Prostate gland (tissue), 2 donors: ENCODE results near the gene NEK6.

ENCODE experiments used
- POLR2AphosphoS5 ChIP-seq: sonication (generic); formaldehyde crosslinking; IDR thresholded peaks from one replicate; pipeline ENCODE4 v1.6.1; 2017; ENCODE audit warnings: antibody characterized with exemption
- TF ChIP-seq, protein P1 (sequence below), 4 experiments: fragments of 200-600 bp in 2 of 4; fragments of 450-650 bp in 2 of 4; sonication (generic) in 2 of 4; IDR thresholded peaks; 1 replicate in 3 of 4; 2 replicates in 1 of 4; pipeline ENCODE4 v1.5.1; 2016 to 2019; ENCODE audit warnings: antibody characterized with exemption in 4 of 4, mild to moderate bottlenecking in 2 of 4, moderate library complexity in 2 of 4

- TF ChIP-seq, protein P1, sequence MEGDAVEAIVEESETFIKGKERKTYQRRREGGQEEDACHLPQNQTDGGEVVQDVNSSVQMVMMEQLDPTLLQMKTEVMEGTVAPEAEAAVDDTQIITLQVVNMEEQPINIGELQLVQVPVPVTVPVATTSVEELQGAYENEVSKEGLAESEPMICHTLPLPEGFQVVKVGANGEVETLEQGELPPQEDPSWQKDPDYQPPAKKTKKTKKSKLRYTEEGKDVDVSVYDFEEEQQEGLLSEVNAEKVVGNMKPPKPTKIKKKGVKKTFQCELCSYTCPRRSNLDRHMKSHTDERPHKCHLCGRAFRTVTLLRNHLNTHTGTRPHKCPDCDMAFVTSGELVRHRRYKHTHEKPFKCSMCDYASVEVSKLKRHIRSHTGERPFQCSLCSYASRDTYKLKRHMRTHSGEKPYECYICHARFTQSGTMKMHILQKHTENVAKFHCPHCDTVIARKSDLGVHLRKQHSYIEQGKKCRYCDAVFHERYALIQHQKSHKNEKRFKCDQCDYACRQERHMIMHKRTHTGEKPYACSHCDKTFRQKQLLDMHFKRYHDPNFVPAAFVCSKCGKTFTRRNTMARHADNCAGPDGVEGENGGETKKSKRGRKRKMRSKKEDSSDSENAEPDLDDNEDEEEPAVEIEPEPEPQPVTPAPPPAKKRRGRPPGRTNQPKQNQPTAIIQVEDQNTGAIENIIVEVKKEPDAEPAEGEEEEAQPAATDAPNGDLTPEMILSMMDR (IDR thresholded peaks at IDR 0.05), result no peak
- no peak for TF ChIP-seq POLR2AphosphoS5
Measured at GRCh38 chr9:124216474-124217176, 41.1 kb upstream of the NEK6 start.
